Measurements from ENCODE around the gene ZNRF4.

DNA sequence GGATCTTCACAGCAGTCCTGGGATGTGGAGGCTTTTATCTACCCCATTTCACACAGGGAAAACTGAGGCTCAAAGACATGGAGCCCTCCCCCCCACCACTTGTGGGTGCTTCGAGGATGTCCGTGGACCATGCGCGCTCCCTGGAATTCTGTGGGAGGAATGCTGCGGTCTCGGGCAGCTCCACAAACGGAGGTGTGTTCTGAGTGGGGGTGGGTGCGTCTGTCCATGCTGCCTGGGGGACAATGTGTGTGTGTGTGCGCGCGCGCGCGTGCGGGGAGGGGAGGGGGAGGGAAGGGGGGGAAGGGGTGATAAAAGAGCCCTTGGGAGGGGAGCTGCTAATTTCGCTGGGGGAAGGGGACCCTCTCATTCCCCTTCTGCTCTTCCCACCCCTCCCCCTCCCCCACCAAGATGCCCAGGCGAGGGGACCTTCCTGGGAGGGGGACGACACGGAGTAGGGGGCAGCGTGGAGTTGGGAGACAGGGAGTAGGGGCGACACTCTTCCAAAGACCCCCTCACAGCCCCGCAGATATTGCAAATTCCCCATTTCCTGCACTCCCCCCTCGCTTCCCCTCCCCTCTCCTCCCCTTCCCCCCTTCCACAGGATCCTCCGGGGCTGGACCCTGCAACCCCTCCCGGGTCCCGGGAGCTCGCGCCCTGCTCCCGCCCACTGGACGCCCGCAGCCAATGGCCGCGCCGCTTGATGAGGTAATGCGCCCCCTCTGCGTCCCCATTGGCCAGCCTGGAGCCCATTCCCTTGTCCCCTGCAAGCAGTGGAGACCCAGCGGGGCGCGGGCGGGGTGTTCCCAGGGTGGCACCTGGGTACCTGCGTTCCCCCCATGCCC lies 18.9 kb upstream of the ZNRF4 start:
- TF ChIP-seq YY1 (IDR thresholded peaks at IDR 0.05; ENCODE audit: insufficient read depth, insufficient read length) (no peak), ZNF274 (IDR thresholded peaks at IDR 0.05; ENCODE audit: low read depth, low read length) (no peak), SUZ12 (IDR thresholded peaks at IDR 0.05; ENCODE audit: extremely low read depth, insufficient read depth, insufficient read length) (no peak)

Measured in NT2/D1 (cell line).